GM04503 (cell line): Measurements from ENCODE around the gene VPS39.
A peak's percentile ranks its signal among the peaks of the same experiment; 100 is the strongest.
"Not testable (repeated sequence)": the region's sequence is repeated elsewhere in the genome, so short reads cannot be mapped to it uniquely, and the experiment has no call there.

ENCODE experiments used
- DNase-seq: peaks from one replicate; pipeline ENCODE4 v3.0.0-alpha.2; 2012; ENCODE audit warnings: low read depth

VPS39 gene, protein sequence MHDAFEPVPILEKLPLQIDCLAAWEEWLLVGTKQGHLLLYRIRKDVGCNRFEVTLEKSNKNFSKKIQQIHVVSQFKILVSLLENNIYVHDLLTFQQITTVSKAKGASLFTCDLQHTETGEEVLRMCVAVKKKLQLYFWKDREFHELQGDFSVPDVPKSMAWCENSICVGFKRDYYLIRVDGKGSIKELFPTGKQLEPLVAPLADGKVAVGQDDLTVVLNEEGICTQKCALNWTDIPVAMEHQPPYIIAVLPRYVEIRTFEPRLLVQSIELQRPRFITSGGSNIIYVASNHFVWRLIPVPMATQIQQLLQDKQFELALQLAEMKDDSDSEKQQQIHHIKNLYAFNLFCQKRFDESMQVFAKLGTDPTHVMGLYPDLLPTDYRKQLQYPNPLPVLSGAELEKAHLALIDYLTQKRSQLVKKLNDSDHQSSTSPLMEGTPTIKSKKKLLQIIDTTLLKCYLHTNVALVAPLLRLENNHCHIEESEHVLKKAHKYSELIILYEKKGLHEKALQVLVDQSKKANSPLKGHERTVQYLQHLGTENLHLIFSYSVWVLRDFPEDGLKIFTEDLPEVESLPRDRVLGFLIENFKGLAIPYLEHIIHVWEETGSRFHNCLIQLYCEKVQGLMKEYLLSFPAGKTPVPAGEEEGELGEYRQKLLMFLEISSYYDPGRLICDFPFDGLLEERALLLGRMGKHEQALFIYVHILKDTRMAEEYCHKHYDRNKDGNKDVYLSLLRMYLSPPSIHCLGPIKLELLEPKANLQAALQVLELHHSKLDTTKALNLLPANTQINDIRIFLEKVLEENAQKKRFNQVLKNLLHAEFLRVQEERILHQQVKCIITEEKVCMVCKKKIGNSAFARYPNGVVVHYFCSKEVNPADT

DNA sequence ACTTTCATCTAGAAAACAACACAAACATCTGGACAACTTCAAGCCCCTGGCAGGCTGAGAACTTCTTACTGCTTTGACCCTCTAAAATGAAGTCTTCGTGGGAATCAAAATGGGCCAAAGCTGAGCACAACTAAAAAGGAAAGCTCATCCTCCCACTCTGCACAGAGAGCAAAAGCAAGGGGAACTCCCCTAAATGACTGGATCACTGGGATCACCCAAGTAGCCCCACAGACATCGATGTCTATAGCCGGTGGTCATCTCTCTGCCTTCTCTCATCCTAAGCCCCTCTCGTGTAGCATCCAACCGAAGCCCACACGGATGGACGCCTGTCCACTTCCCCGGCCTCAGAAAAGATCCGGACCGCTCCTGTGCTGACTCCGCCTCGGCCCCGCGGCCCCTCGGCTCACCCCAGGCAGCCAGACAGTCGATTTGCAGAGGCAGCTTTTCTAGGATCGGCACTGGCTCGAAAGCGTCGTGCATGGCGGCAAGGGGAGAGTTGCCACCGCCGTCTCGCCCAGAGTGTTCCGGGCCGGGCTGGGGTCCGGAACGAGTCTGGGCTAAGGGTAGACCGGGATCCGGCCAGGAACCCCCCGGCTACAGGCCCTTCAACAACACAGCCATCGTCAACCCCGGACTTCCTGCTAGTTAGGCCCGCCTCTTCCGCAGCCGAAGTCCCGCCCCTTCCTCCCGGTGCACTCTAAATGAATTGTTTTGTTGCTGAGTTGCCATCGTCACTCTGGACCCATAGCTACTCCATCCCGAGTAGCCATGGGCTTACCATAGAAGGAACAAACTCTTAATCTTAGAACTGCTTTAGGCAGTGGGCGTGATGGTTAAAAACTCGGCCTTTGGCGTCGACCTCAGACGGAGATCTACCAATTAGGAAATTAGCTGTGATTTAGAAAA lies at the start of gene VPS39:
TSS of gene VPS39 (minus strand) at position 631 of the 906 bp plus-strand sequence. CDS start at position 480, 151 bp downstream.
- peak; percentile 60 for DNase-seq

DNA sequence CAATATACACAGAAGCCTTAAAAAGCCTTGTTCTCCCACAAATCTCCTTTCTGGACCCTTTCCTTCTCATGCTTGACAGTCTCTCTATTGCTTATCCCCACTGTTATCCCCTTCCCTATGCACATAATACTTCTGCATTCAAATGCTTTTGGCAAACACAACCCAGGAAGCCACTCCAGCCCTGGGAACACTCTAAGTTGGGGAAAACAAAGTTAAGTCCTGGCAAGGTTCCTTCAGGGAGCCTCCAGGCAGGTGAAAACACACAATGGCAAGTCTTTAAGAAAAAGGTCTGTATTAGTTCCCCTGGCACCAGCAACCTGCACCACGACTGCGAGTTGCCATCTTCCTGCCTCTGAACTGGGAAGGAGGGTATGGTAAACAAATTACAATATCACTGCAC lies 45.2 kb upstream of the VPS39 start:
- DNase-seq, result no peak

DNA sequence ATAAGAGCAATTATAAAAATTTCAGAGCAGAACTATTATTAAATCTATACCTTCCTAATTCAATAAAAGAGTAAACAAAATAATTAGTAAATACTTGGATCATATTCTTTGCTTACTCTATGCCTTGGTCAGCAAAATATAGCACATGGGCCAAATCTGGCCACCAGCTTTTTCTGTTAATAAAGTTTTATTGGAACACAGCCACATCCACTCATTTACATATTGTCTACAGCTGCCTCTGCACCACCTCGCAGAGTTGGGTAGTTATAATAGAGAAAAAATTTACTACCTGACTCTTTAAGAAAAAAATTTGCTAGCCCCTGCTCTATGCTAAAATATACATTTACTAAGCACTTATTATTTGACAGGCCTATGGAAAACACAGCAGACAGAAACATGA lies 32.7 kb upstream of the VPS39 start:
- DNase-seq, result no peak

DNA sequence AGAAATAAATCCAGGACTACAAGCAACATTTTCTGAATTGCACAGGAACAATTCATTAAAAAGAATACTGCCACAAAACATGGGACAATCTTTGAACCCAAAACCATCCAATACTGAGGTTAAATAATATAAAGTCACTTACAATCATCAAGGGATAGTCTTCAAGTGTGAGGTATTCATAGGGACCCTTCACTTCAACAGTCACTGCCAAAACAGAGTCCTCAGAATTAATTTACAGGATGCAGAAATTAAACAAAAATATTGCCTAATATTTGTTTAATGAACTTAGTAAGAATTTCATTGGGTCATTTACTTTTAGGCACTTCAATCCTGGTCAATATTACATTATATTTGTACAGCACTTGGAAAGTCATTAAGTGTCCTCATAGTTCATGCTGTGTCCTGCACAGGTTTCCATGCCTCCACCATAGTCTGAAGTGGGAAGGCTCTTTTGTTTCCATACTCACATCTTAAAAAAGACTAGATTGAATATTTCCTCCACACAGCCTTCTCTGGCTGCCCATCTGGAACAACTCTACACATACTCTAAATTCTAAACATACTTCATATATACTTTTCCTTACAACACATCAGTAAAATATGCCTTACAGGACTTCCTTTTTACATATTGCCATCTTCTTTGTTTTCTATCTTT lies 31.6 kb upstream of the VPS39 start:
- no peak for DNase-seq

DNA sequence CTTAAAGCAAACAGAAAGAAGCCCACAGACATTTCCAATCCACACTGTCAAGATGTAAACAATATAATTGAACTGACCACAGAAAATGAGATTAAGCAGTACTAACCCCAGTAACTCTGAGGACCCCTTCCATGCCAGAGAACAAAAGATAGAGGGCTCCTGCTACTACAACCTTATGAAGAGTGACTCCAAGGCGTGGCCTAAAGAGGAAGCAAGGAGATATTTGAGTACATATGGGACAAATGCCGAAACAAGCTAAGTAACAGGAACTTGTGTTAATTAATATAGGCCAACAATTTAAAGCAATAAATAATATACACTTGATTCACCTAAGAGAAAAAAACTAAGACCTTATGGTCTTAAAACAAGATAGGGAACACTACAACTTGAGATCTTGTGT lies 25.0 kb upstream of the VPS39 start:
- no peak for DNase-seq

DNA sequence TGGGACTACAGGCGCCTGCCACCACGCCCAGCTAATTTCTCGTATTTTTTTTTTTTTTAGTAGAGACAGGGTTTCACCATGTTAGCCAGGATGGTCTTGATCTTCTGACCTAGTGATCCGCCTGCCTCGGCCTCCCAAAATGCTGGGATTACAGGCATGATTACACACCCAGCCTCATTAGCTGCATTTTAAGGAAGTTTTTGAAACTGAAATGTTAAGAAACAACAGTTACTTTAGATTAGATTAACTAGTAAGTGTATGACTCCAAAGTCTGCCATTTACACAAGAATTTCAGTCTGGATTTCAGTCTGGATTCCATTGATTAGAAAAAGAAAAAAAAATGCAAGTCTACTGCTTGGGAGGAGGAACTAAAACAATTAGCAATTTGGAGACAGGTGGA lies 24.5 kb upstream of the VPS39 start:
- DNase-seq, result no peak

DNA sequence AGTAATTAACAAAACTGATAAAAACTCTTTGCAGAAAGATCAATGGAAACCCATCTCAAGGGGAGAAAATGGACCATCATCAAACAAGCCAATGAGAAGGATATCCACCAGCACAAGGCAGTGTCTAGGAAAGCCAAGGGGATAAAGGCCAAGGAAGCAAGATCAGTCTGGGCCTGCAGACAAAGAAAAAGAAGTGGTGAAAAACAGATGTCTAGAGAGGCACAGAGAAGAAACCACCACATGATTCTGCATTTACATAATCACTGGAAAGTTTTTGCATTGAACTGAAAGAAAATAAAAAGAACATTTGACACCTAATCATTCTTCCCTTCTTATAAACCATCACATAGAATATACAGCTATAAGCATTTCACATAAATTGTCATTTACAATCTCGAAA lies 23.0 kb upstream of the VPS39 start:
- DNase-seq, result no peak

DNA sequence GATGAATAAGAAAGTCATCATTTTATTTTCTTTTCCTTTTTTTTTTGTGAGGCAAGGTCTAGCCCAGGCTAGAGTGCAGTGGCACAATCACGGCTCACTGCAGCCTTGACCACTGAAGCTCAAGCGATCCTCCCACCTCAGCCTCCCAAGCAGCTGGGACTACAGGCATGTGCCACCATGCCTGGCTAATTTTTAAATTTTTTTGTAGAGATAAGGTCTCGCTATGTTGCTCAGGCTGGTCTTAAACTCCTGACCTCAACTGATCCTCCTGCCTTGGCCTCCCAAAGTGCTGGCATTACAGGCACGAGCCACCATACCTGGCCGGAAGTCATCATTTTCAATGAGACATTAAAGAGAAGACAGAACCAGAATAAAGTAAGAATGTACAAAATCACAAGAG lies 20.9 kb upstream of the VPS39 start:
- DNase-seq, result not testable (repeated sequence)

DNA sequence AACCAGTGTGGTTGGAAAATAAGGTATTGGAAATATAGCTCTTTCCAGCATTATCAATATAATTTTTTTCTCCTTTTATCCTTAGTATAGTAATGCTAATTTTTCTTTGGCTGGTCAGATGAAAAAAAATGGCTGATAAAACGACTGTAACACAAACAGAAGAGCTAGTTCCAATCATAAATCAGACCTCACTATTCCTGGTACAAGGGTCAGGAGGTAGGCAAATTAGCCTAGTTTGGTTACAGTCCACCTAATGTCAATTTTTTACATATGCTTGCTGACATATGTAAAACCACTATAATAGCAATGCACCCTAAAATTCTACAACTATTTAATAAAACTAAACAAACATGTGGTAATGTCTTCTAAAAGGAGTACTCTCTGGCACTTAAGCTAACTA lies 19.9 kb upstream of the VPS39 start:
- no peak for DNase-seq

DNA sequence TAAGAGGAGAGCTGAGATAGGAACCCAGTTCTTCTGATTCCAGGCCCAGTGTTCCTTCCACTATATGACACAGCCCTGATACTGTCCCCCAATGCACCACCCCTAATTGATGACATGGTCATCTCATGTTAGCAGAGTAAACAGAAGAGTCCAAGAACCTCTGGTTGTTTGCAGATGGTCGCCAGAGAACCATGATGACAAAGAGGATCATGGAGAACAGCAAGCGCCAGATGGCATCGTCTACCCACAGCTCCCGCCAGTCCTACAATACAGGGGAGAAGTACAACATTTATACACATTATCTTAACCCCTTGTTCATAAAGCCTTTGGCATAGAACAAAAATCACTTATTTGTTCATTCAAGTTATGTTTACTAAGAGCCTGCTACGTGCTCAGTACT lies 18.5 kb upstream of the VPS39 start:
- DNase-seq, result no peak

DNA sequence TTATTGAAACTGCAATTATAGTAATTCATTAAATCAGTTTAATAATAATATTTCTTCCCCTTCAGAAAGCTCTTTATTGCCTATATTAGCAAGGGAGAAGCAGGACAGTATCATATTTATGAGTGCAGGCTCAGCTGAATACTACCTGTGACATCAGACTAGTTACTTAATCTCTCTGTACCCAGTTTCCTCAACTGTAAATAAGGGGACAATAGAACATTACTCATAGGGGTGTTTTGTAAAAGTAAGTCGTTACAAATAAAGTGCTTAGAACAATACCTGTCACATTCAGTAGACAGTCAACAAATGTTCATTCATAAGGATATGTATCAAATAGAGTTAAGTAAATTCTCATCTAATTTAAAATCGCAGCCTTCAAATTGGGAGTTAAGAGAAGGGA lies 12.1 kb upstream of the VPS39 start:
- DNase-seq, result no peak

DNA sequence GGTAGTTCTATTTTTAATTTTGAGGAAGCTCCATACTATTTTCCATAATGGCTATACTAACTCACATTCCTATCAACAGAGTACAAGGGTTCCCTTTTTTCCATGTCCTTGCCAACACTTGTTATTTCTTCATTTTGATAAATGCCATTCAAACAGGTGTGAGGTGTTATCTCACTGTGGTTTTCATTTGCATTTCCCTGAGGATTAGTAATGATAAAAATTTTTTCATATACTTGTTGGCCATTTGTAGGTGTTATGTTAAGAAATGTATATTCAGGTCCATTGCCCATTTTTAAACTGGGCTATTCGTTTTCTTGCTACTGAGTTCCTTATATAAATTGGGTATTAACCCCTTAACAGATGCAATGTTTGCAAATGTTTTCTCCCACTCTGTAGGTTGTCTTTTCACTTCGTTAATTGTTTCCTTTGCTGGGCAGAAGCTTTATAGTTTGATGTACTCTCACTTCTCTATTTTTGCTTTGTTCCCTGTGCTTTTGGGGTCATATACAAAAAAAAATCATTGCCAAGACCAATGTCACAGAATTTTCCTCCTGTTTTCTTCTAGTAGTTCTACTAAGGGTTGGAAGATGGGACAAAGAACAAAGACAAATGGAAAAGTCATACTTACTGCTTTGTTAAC lies 11.0 kb upstream of the VPS39 start:
- no peak for DNase-seq

DNA sequence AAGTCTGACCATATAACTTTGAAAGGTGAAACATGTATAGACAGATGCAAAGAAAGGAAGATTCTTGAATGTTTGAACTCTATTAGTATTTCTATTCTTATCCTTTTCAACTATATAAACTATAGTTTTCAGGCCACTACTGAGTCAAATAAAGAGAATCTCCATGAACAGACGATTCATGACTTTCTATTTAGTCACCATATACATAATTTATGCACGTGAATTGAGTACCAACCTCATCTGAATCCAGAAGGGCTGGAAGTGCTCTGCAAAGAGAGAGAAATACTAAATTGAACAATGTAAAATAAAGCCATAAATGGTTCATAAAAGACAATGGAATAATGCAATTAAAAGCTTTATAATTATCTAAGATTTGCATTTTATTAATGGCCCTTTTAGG lies 9.5 kb upstream of the VPS39 start:
- DNase-seq, result no peak

DNA sequence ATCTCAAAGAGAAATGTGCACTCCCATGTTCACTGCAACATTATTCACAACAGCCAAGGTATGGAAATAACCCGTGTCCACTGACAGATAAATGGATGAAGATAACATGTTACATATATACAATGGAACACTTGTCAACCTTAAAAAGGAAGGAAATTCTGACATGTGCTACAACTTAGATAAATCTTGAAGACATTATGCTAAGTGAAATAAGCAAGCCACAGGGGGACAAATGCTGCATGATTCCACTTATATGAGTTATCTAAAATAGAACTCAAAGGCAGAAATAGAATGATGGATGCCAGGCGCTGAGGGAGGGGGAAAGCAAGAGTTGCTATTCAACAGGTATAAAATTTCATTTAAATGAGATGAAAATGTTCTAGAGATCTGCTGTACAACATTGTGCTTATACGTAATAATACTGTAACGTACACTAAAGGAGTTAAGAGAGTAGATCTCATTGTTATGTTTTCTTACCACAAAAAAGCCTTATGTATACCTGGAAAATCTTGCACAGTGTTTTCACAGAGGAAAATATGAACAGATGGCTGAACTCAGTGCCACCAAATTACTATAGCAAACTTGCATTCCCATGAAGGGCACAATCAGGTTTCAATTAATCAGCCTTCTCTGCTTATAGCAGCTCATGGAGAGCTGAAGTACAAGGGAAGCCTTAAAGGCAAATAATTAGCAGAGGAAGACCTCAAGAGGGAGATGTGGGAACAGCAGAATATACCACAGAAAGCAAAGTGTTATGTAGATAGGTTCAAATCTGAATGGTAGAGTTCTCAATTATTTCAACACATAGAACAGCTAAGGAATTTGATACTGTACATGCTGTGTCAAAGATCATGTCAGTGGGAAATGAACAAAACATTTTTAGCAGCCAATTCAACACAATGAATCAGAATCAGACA lies 8.1 kb upstream of the VPS39 start:
- DNase-seq, result no peak

DNA sequence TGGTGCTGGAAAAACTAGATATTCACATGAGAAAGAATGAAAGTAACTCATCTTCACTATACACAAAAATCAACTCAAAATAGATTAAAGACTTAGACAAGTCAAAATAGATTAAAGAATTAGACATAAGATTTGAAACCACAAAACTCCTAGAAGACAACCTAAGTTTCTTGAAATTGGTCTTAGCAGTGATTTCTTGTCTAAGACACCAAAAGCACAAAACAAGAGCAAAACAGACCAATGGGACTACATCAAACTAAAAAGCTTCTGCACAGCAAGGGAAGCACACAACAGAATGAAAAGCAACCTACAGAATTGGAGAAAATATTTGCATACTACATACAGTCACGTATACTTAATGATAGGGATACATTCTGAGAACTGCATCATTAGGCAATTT lies 6.5 kb upstream of the VPS39 start:
- DNase-seq, result no peak

DNA sequence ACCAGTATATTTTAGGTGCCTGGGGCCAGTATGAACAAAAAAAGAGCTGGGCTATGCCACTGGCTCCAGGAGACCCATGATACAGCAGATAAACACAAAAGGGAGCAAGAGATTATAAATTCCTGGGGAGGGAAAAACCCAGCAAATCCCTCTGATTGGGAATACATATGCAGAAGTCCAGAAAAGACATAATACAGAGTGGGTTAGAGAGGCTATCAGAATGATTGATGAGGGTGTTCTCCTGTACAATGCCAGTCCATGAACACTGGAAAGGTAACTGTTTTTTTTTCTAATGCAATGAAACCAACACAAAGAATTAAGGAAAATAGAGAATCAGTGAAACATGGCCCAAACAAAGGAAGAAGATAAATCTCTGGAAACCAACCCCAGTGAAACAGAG lies 5.4 kb upstream of the VPS39 start:
- DNase-seq, result no peak

DNA sequence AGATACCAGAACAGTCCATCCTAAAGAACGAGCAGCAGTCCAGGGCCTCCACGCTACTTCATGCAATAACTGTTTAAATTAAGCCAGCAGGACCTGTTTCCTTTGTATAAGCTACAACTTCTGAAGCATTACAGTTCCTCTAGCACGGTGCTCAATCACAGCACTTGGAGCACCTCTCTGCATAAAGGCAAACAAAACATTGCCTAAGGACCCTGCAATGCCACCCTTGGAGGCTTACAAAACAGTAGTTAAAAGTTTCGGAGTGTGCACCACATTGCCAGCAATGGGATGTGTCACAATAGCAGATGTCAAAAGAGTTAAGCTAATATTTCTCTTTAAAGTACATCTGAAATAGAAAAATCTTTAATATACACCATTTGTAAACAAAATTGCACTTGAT lies 2.6 kb upstream of the VPS39 start:
- DNase-seq, result no peak

DNA sequence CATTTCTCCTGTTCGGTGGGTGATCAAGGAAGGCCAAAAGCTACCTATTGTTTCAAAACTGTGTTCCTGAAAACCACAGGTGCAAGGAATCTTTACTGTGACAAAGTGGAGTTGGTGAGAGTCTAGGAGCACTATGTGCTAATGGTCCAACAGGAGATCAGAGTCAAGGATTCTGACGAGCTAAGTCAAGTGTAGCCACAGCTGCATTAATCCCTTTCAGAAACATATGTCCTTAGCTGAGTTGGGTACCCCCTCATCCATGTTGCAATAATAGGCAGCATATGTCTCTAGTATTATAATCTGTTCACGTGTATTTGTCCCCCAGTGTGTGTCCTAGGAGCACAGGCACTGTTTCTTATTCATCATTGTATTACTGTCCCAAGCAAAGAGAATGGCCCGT lies 1.7 kb downstream of the VPS39 start:
- no peak for DNase-seq

DNA sequence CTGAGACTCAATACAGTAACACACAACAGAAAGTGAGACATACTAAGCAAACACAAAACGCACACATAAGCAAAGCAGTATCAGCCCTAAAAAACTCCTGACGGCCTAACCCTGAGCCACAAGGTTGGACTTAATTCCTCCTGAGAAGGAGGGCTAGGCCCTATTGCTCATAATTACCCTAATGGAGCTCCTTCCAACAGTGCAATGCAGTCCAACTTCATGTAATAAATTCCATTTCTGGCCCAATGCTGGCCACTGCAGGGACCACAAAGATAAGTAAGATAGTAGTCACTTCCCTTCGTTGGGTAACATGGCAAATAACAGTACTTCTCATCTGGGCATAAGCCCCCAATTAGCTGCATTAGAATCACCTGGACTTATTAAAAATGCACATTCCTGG lies 4.2 kb downstream of the VPS39 start:
- DNase-seq, result peak; percentile 5

DNA sequence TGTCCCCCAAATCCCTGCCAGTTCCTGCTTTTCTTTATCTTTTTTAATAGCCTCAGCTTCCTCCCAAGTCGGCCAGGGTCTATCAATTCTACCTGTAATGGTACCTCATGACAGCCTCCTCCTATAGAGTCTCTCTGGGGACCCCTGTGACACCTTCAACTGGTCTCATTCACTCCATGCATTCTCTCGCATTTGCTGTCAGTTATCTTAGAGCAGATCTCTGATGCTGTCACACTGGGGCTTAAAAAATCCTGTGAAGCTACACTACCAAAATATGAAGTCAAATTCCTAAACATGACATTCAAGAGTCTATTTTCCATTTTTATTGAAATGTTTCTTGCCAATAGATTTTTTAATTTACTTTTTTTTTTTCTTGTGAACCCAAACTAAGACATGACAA lies 5.5 kb downstream of the VPS39 start:
- no peak for DNase-seq
